NCI-H345 treated with DMSO at 0.1 percent for 48 hours (cell line): ENCODE measurements around the gene FZR1.
A peak's percentile ranks its signal among the peaks of the same experiment; 100 is the strongest.
"Not testable (repeated sequence)": the region's sequence is repeated elsewhere in the genome, so short reads cannot be mapped to it uniquely, and the experiment has no call there.

ENCODE experiments used
- DNase-seq: peaks from one replicate; lab custom pipeline; 2025; ENCODE audit not compliant: unreplicated experiment; lab: John Stamatoyannopoulos, UW

Gene FZR1

DNA sequence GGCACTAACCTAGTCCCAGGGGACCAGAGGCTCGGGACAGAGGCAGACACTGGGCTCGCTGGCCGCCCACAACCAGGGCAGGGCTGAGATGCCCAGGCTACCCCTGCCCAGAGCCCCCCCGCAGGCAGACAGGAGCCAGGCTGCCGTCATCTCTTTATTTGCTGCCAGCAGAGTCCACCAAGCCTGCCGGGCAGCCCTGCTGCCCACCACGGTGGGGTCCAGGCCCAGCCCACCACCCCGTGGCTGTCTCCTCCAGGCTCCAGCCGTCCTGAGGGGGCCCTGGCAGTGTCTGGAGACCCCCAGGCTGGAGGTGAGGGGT, 37.9 kb downstream of the FZR1 start:
- DNase-seq, result no peak

DNA sequence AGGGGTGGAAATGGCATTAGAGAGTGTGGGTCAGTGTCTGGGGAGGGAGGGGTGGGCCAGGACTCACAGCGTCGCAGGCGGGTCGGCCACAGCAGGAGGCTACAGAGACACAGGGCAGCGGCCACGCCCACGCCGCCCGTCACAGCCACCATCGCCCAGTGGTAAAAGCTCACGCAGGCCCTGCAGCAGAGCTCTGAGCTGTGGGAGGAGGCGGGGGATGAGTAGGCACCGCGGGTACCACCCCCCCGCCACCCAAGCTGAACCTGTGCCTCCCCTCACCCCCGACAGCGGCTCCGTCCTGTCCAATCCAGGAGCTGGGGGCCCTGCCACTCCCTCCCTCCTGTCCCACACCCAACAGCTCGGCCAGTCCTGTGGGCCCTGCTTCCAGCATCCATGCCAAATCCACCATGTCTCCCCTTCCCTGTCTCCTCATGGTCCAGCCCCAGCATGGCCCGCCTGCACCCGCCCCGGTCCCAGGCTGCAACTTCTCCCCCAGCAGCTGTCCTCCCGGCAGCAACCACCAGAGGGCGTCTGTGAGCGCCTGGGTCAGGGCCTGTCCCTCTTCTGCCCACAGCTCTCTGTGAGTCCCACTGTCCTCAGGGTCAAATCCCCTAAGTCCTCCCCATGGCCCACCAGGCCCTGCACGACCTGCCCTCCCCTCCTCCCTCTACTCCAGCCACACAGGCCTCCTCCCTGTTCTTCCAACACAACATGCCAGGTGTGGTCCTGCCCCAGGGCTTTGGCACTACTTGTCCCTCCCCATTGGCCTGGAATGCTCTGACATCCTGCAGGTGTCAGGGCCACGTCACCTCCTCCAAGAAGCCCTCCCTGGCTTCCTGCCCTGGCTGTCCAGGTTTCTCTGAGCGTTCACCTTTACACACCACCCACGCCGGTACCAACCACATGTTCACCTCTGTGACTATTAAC, 38.9 kb downstream of the FZR1 start:
- DNase-seq, result no peak

GRCh38 chr19:3545669-3546034, 39.5 kb downstream of the FZR1 start:
- no peak for DNase-seq

- no peak for DNase-seq
These were observed 40.0 kb downstream of the FZR1 start for GRCh38 chr19:3546119-3546518.

DNA sequence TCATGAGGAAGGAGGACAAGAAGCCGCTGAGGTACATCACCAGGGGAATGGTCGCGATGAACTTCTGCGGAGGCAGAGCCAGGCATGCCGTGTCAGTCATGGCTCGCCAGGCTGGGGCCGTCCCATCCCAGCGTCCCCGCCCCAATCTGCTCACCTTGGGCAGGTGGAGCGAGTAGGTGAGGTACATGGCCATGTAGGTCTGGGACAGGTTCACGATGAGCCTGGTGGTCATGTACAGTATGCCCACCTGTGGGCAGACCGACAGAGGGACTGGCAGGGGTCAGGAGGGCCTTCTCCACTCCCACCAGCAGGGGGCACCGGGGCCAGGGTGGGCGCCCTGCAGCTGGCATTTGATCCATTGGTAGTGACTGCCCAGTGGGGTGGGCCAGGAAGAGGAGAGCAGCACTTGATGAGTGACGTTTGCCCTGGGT, 41.2 kb downstream of the FZR1 start:
- no peak for DNase-seq

DNA sequence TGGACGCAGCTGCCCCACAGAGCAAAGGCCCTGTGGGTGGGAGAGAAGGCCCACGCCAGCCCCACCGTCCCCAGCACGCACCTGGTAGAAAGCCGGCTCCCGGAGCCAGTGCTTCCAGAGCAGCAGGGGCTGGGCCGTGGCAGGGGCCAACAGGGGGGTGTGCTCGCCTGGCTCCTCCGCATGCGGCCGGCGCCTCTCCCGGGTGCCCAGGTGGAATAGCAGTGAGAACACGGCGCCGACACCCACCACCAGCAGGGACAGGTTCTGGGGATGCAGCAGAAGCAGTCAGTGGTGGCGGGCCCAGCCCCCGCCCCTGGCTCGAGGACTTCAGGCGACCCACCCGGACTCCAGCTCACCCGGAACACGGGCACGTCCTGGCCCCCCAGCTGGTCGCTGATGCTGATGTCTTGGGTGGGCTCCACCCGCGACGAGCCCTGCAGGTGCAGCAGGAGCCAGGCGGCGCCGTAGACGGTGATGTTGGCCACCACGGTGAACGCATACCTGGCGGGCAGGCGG, 41.7 kb downstream of the FZR1 start:
- DNase-seq, result no peak

DNA sequence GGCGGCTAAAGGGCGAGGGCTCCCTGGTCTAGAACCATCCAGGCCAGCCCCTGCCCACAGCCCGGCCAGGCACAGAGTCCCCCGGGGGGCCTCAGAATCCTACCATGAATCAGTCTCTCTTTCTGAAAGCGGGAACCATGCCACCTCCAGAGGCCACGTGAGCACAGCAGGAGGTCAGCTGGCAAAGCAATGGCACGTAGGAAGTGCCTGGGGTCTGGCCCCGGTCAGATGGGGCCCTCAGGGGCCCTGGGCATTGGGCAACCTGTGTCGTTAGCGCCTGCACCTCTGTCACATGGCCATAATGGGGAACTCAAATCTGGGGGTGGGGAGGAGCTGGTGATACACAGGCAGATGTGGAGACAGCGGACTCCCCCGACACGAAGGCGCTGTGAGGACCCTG, 42.5 kb downstream of the FZR1 start:
- DNase-seq, result no peak

- no peak for DNase-seq
These were observed 43.7 kb downstream of the FZR1 start for GRCh38 chr19:3549816-3550215.

DNA sequence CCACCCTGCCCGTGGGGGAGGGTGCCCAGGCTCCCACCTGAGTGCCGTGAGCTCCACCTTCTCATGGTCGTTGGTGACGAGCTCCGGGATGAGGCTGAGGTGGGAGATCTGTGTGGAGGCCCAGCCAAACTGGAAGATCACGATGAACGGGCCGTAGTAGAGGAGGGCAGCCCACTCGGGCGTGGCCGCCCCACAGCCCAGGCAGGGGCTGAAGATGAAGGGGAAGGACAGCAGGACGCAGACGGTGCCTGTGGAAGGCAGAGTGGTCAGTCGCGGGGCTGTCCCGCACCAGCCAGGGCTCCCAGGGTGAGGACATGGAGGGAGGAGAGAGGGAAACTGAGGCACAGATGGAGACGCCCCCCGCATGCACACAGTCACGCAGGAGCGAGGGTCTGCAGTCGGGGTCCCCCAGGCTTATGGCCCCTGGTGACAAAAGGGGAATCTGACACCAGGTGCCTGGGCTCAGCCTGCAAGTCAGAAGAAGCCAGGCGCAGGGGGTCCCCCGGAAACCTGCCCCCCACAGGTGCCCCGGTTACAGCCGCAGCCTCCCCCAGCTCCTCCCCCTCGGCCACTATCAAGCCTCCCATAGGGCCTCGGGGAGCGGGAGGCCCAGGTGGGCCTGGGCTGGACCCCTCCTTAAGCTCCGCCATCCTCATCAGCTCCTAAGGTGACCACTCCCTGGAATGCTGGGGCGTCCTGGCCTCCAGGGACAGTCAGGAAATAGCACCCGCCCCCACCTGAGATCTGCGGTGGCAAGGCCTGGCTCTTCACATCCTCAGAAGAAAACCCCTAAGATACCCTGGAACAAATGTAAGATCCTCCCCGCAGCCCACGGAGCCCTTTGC, 45.1 kb downstream of the FZR1 start:
- DNase-seq, result no peak

DNA sequence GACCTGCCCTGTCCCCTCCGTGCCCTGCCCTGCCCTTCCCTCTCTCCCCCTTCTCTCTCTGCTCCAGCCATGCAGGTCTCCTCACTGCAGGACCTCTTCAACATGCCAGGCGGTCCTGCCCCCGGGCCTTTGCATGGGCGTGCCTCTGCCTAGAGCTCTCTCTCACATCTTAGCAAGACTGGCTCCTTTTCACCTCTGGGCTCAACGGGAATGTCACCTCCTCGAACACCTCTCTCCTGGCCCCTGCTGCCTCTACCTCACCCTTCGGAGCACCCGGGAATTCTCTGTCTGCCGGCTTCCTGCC, 45.6 kb downstream of the FZR1 start:
- DNase-seq, result no peak

DNA sequence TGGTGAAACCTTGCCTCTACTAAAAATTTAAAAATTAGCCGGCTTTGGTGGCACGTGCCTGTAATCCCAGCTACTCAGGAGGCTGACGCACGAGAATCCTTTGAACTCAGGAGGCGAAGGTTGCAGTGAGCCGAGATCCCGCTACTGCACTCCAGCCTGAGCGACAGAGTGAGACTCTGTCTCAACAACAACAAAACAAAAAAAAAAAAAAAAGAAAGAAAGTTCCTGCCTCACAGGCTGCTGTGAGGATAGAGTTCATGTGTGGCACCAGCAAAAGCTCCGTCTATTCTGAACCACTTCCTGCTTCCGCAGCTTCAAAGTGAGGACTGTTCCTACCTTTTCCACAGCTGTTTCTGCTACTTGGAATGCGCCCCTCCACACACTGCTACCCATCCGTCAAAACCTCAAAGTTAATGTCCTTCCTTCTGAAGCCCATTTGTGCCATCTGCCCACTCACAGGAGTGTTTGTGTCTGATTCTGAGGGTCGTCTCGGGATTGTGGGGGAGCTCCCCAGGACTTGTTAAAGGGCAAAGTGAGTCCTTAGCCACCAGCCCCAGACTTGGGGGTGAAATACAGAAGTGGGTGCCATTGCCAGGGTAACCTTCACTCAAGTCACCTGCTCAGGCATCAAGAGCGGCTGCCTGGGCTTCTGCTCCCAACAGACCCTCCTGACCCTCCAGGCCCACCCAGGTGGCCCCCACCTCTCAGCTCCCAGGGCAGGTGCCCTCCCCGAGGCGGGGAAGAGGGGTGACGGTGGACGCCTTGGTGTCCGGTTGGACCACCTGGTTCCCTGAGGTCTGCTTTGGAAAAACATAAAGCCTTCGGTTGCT, 48.4 kb downstream of the FZR1 start:
- no peak for DNase-seq

GRCh38 chr19:3555653-3556422, 49.7 kb downstream of the FZR1 start:
- no peak for DNase-seq

GRCh38 chr19:3556423-3556977, 50.4 kb downstream of the FZR1 start:
- DNase-seq, result no peak

- no peak for DNase-seq
These were observed 50.9 kb downstream of the FZR1 start for GRCh38 chr19:3556978-3557460.

DNA sequence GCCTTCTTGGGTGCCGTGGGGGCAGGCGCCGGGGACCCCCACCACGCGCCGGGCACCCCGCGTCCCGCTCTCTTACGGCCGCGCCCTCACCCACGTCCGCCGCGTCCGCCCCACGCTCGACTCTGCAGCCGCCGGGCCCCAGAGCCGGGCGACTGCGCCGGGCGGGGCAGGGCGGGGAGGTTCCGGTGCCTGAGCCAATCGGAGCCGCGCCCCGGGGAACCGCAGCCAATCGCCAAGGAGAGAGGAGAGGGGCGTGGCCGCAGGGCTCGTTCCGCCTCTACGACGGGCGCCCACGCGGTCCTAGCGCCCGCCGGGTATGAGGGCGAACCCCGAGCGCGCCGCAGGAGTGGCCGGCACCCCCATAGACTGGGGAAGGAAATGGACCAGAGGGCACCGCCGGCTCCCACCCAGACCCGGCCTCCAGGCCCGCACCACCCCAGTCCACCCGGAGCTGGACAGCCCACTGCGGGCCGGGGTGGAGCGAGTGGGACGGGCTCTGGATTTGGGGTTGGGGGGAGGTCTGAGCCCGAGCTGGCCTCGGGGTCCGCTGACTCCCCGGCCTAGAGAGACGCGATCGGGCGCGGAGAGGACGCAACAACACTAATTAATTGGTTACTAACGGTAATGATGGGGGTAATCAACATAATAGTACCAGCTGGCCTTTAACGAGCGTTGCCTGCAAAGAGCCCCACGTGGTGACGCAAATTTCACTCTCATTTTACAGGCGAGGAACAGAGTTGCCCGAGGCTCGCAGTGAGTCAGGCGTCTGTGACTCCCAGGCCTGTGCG, 51.5 kb downstream of the FZR1 start, which contains the start of gene MFSD12:
Gene MFSD12 (minus strand): TSS at position 126 of the 788 bp plus-strand sequence. CDS start 183 bp downstream, outside the sequence.
- peak; percentile 93 for DNase-seq

DNA sequence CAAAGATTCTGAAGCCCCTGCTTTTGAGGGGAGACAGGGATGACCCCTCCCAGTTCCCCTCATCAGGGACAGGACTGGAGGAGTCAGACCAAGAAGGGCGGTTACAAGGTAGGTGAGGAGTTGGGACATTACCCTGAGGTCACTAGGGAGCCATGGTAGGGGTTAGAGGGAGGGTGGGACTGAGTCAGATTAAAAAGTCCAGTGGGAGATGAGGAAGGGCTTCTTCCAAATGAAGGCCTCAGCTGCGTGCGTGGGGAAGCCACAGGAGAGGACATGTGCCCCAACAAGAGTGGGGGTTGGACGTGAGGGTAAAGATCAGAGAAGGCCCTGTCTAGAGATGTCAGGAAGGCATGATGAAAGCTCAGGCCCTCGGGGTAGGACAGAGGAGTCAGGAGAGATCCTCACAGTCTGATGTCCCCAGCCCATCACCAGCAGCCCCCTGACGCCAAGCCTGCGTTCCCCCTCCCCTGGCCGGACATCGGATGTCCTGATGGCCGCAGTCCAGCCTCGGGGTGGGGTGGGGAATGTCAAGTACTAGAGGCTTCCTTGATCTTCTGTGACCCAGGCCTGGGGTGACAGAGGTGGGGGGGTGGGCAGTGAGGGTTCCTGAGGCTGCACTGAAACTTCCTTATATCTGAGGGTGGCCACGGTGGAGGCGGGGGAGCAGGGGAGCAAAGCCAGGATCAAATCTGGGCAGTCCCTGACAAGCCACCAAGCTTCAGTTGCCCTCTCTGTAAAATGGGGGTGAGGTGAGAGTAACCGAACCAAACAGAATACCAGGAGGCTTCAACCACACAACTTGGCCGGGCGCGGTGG, 57.8 kb downstream of the FZR1 start:
- no peak for DNase-seq

DNA sequence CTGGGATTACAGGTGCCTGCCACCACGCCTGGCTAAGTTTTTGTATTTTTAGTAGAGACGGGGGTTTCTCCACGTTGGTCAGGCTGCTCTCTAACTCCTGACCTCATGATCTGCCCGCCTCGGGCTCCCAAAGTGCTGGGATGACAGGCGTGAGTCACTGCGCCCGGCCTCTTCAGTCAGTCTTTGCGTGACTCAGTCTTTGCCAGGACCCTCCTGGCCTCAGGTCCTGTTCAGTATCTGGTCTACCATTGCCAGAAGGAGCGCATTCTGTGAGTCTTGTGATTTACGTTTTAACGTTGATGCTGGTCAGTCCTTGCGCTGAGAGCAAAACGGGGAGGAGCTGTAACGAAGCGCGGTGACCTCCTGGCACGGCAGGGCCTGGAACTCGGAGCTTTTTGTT, 59.0 kb downstream of the FZR1 start:
- DNase-seq, result no peak

DNA sequence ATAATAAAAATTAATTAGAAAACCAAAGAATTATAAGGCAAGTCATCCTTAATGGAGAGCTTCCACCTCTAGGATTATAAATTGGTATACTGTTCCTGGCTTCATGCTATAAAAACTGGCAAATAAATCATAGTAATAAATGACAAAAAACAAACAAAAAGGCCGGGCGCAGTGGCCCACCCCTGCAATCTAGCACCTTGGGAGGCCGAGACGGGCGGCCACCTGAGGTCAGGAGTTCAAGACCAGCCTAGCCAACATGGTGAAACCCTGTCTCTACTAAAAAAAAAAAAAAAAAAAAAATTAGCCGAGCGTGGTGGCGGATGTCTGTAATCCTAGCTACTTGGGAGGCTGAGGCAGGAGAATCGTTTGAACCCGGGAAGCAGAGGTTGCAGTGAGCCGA, 63.9 kb downstream of the FZR1 start:
- not testable (repeated sequence) for DNase-seq
